Measurements from ENCODE around the gene SCGN.

Gene SCGN, protein sequence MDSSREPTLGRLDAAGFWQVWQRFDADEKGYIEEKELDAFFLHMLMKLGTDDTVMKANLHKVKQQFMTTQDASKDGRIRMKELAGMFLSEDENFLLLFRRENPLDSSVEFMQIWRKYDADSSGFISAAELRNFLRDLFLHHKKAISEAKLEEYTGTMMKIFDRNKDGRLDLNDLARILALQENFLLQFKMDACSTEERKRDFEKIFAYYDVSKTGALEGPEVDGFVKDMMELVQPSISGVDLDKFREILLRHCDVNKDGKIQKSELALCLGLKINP

GRCh38 chr6:25652007-25652515 is at the start of gene SCGN:
Gene SCGN (plus strand): TSS chr6:25652215. CDS start chr6:25652404, 189 bp downstream.
- DNase-seq = peak; percentile 44 to 45

DNA sequence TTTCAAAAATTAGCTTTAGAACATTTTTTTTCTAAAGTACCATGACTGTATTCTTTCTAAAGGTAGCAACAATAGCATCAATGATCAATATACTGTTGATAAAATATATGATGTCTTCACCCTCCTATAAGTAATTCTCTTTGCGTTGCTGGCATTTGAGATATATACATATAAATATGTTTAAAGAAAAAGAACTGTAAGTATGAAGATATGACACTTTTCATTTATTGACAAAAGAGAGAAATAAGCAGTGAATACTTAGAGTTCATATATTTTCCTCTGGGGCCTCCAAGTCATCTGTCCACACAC is 49.4 kb upstream of the SCGN start:
- no peak for DNase-seq

DNA sequence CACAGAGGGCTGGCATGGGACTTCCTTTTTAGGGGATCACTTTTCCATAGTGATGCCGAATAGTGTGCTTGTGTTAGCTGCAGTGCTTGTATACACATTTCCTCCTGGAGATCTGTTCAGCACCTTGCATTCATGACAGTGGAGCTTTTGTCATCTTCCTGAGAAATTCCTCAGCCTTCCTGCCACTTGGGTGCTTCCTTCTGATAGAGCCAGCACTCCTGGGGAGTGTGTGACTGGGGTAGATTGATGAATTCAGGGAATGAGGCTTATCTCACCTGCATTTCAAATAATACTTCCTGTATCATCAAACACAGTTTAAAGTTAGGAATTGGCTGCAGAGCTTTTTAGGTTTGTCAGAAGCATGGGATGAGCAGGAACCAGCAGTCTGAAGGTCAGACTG is 48.8 kb upstream of the SCGN start:
- DNase-seq = no peak

GRCh38 chr6:25606151-25606550 is 45.9 kb upstream of the SCGN start:
- DNase-seq = no peak

DNA sequence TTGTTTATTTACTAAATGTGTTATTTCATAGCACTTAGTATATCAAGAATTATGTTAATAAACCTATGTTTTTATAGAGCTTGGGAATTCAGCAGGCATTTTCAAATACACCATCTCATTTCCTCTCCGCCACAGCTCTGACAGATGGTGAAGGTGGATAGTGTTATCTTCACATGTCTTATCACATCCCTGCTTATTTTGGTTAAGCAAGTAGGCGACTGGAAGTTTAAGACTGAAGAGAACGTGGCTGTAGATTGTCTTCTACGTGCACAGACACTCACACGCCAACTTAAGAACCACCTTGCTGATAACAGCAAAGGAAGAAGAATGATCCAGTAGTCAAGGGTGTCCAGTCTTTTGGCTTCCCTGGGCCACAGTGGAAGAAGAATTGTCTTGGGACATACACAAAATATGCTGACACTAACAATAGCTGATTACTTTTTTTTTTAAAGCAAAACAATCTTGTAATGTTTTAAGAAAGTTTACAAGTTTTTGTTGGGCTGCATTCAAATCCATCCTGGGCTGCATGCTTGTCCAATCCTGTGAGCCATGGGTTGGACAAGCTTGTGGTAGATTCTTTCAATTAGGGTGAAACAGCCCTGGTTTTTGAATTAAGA is 43.3 kb upstream of the SCGN start:
- no peak for DNase-seq

GRCh38 chr6:25612666-25613065 is 39.3 kb upstream of the SCGN start:
- DNase-seq = no peak

DNA sequence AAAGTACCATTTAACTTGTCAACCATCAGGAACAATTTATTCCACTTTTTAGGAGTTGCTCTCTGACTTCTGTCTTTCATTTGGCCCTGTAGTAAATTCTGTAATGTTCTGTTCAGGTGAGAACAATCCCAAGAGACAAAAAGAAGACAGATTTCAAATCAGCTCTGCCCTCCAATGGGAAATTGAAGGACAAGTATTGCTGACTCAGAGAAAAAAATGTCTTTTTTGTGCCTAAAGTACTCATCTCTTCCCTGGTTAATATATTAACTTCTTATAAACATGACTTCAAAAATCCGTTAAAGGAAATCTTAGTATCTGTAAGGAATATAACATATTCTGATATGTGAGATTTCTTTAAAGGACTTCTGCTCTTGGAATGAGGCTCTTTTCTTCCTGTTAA is 38.6 kb upstream of the SCGN start:
- no peak for DNase-seq

- DNase-seq = no peak
Measured at GRCh38 chr6:25614052-25614451, 38.0 kb upstream of the SCGN start.

- no peak for DNase-seq
Measured at GRCh38 chr6:25615471-25615870, 36.5 kb upstream of the SCGN start.

DNA sequence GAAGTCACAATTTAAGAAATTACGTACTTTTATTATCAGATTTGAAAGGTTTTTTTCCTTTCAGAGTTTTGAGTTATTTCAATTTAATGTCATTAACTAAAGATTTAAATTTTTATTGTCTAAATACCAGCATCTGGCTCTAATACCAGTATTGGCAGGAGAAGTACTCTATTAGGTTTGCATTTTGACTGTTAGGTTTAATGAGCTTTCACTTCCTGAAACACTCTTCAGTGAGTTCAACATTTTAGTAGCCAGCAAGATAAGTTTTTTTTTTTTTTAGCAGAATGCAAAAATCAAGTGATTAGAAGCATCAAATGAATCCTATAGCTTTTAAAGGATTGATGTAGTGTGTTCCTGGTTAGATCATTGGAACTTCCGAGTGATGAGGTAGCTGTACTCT is 34.0 kb upstream of the SCGN start:
- DNase-seq = no peak

DNA sequence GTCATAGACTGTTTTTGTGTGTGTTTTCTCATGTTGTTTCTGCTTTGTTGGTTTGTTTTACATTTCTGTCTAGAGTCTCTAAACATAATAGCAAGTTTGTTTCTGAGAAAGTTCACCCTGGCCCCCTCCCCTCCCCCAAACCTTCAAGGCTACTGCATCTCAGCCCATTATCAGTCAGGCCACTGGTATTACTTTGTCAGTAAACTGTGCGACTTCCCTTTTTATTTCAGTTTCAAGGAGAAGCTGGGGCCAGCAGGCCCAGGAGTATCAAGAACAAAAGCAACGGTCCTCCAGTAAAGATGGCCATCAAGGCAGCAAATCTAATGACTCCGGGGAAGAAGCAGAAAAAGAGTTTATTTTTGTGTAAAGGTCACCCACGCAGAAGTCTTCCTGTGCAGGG is 32.8 kb upstream of the SCGN start:
- no peak for DNase-seq

GRCh38 chr6:25620391-25620790 is 31.6 kb upstream of the SCGN start:
- no peak for DNase-seq

- DNase-seq = no peak
Measured at GRCh38 chr6:25623065-25623464, 28.9 kb upstream of the SCGN start.

- DNase-seq = no peak
Measured at GRCh38 chr6:25623879-25624278, 28.1 kb upstream of the SCGN start.

- DNase-seq = no peak
Measured at GRCh38 chr6:25627001-25627400, 25.0 kb upstream of the SCGN start.

- DNase-seq = no peak
Measured at GRCh38 chr6:25628471-25629197, 23.4 kb upstream of the SCGN start.

DNA sequence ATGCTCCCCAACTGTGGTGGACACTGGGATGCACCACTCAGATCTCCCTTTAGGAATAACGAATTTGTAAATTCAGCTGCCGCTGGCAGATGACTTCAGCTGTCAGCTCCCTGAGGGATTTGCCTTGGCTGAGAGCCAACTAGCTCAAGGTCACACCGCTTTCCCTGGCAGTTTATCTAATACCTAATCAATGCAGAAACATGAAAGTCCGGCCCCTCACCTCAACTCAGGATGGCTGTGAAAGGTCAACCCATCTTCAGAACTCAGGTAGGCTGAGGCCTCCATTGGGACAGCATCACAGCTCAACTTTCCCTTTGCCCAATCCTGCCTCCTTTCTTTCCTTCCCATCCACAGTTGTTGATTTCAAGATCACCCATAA is 22.8 kb upstream of the SCGN start:
- DNase-seq = no peak

- DNase-seq = no peak
Measured at GRCh38 chr6:25630508-25631278, 21.3 kb upstream of the SCGN start.

GRCh38 chr6:25635886-25636317 is 16.1 kb upstream of the SCGN start:
- DNase-seq = no peak

GRCh38 chr6:25637211-25637610 is 14.8 kb upstream of the SCGN start:
- DNase-seq = no peak

GRCh38 chr6:25637960-25638434 is 14.0 kb upstream of the SCGN start:
- DNase-seq = no peak

- no peak for DNase-seq
Measured at GRCh38 chr6:25639653-25640052, 12.4 kb upstream of the SCGN start.

DNA sequence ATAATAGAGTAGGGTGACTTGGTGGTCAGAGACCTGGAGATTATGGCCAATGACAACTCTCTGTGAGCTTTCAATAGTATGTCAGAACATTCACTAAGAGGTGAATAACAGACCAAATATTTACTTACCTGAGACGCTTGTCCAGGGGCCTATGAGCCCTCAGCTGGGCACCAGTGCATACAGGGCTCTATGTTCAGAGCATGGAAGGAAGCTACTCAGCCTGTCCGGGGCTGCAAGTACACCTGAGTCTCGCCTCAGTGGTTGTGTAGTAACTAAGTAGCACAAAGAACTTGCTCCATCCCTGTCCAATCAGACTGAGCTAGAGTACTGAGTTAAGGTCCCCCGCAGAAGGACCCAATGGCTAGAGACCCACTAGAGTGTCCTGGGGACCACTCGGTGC is 11.6 kb upstream of the SCGN start:
- DNase-seq = no peak

All from stimulated activated CD4-positive, alpha-beta T cell treated with anti-CD3 and anti-CD28 coated beads, Interleukin-2, amount 100 ng/mL, for 48 hours (primary cell).